GM12878 (cell line): ENCODE measurements around the gene COL4A2. TPM values are rescaled to one million over a fixed set of nuclear protein-coding genes. Genes with fewer than 3 reads are reported as not detected.

Experiments
- ATAC-seq: fragments of 200-7000 bp; cut with Tn5 transposase; 3 replicates; pipeline ENCODE4 v1.9.1; 2020; ENCODE audit warnings: mild to moderate bottlenecking, moderate library complexity
- BruUV-seq: library from RNA; stranded (reverse); fragments of 400-500 nt; replicated peaks from 2 replicates; lab custom pipeline; 2021; lab: Mats Ljungman, UMichigan
- CTCF ChIA-PET: fragments of 300-600 bp; sonication (Branson Sonifier 250); formaldehyde crosslinking; extraction: SDS; loops from one replicate; lab custom pipeline; 2021; ENCODE audit warnings: inconsistent platforms; lab: Yijun Ruan, JAX
- POLR2A ChIA-PET: fragments of 350-600 bp; formaldehyde crosslinking; extraction: SDS; loops from one replicate; lab custom pipeline; 2021; ENCODE audit warnings: inconsistent platforms; lab: Charles Lee
- RAD21 ChIA-PET: fragments of 300-600 bp; sonication (Branson Sonifier 250); formaldehyde crosslinking; loops from one replicate; lab custom pipeline; 2023; ENCODE audit warnings: antibody characterized with exemption; ENCODE audit not compliant: unreplicated experiment; lab: Charles Lee
- SMC1A ChIA-PET: fragments of 300-600 bp; sonication (Branson Sonifier 250); formaldehyde crosslinking; loops from one replicate; lab custom pipeline; 2023; ENCODE audit not compliant: unreplicated experiment, uncharacterized antibody; lab: Charles Lee
- DNase-seq: peaks from one replicate; pipeline ENCODE4 v3.0.0-alpha.2; 2011; ENCODE audit warnings: low read depth, low spot score
- FAIRE-seq: peaks from 3 replicates; lab custom pipeline; 2011; peaks lifted over from hg19 to GRCh38; lab: Jason Lieb, UNC
- H2AFZ ChIP-seq: 2 replicates; pipeline ENCODE4 v1.6.0; 2011; ENCODE audit warnings: low read depth, low read length, control low read depth; ENCODE audit not compliant: control insufficient read depth
- H3K27ac ChIP-seq: 2 replicates; pipeline ENCODE4 v1.5.1; 2011; ENCODE audit warnings: control low read depth; ENCODE audit not compliant: control insufficient read depth, insufficient read depth
- H3K27me3 ChIP-seq, 2 experiments: replicated peaks in 1 of 2; 2 replicates each; pipeline versions ENCODE4 v1.6.0 to v1.6.1; 2011; ENCODE audit warnings: low read length in 1 of 2; ENCODE audit not compliant: control insufficient read depth in 2 of 2, insufficient read depth in 2 of 2
- H3K36me3 ChIP-seq, 2 experiments: 2 replicates each; pipeline ENCODE4 v1.5.1; 2011; ENCODE audit warnings: low read length in 1 of 2; ENCODE audit not compliant: control insufficient read depth in 2 of 2, insufficient read depth in 2 of 2
- H3K4me1 ChIP-seq: 2 replicates; pipeline ENCODE4 v1.6.1; 2011; ENCODE audit warnings: mild to moderate bottlenecking, low read length, moderate library complexity, mixed read lengths; ENCODE audit not compliant: control insufficient read depth, insufficient read depth
- H3K4me2 ChIP-seq: 2 replicates; pipeline ENCODE4 v1.6.0; 2011; ENCODE audit warnings: control low read depth; ENCODE audit not compliant: control insufficient read depth, insufficient read depth
- H3K4me3 ChIP-seq: fragments of 200-600 bp; sonication (generic); 2 replicates; pipeline ENCODE4 v1.5.1; 2016
- H3K79me2 ChIP-seq: 2 replicates; pipeline ENCODE4 v1.6.0; 2011; ENCODE audit warnings: low read length; ENCODE audit not compliant: control insufficient read depth, insufficient read depth
- H3K9ac ChIP-seq: 2 replicates; pipeline ENCODE4 v1.8.0; 2011; ENCODE audit warnings: low read length, control low read depth, mixed read lengths; ENCODE audit not compliant: control insufficient read depth, insufficient read depth
- H3K9me3 ChIP-seq: replicated peaks from 3 replicates; pipeline ENCODE4 v1.5.1; 2011; ENCODE audit warnings: mild to moderate bottlenecking, low read length; ENCODE audit not compliant: control insufficient read depth, insufficient read depth
- H4K20me1 ChIP-seq: 2 replicates; pipeline ENCODE4 v1.6.0; 2011; ENCODE audit not compliant: control insufficient read depth, insufficient read depth
- ASH2L ChIP-seq: fragments of 300-600, 200-600 bp; sonication (generic); IDR thresholded peaks from 2 replicates; pipeline ENCODE4 v1.6.1; 2017; ENCODE audit warnings: low read depth, mild to moderate bottlenecking, borderline replicate concordance
- BACH1 ChIP-seq: fragments of 450-650 bp; IDR thresholded peaks from 2 replicates; pipeline ENCODE4 v1.6.1; 2017; ENCODE audit warnings: mild to moderate bottlenecking, borderline replicate concordance
- E4F1 ChIP-seq: fragments of 450-650 bp; IDR thresholded peaks from 2 replicates; pipeline ENCODE4 v1.6.1; 2018; ENCODE audit warnings: borderline replicate concordance, mild to moderate bottlenecking; ENCODE audit not compliant: partially characterized antibody
- MTA2 ChIP-seq: fragments of 450-650 bp; IDR thresholded peaks from 2 replicates; pipeline ENCODE4 v1.6.1; 2016; ENCODE audit warnings: low read depth, mild to moderate bottlenecking, moderate library complexity
- NR2C2 ChIP-seq: IDR thresholded peaks from 2 replicates; pipeline ENCODE4 v1.6.1; 2011; ENCODE audit warnings: borderline replicate concordance, low read depth; ENCODE audit not compliant: control insufficient read depth, insufficient read length
- RUNX3 ChIP-seq: IDR thresholded peaks from 2 replicates; pipeline ENCODE4 v1.6.1; 2012; ENCODE audit warnings: low read length, inconsistent platforms
- ZNF207 ChIP-seq: fragments of 450-650 bp; IDR thresholded peaks from 2 replicates; pipeline ENCODE4 v1.6.1; 2014; ENCODE audit warnings: antibody characterized with exemption, mild to moderate bottlenecking, borderline replicate concordance
- ZNF384 ChIP-seq: IDR thresholded peaks from 2 replicates; pipeline ENCODE4 v1.6.1; 2012; ENCODE audit warnings: low read depth, mild to moderate bottlenecking, low read length, improper control_type of control experiment, borderline replicate concordance
- WGBS: methylation state at CpG from one replicate; pipeline ENCODE4 v1.1.6; 2016; ENCODE audit warnings: low lambda C conversion rate; ENCODE audit not compliant: insufficient replicate concordance, insufficient coverage; ENCODE audit errors: missing lambda C conversion rate; 5-methylcytosine and 5-hydroxymethylcytosine counted together
- in situ Hi-C: fragments of 300-500 bp; cut with MboI; formaldehyde crosslinking; loops from 9 replicates; pipeline ENCODE4 v1.14.3; 2018; ENCODE audit warnings: mixed read lengths
- intact Hi-C: fragments of 100-400 bp; cut with micrococcal nuclease; formaldehyde crosslinking; loops from one replicate; pipeline ENCODE4 v1.14.2; 2022; ENCODE audit not compliant: unreplicated experiment
- polyA plus RNA-seq, 11 experiments: library from polyadenylated mRNA; depleted of rRNA in 4 of 11; unstranded in 6 of 11; stranded (reverse) in 5 of 11; fragments of >200 nt; fragmentation: Nextera tagmentation in 4 of 11; fragmentation: Illumina TruSeq in 1 of 11; extraction: Ambion mirVana in 4 of 11; extraction: Trizol in 1 of 11; gene quantifications; 1 replicate in 1 of 11; 2 replicates in 10 of 11; pipeline versions ENCODE4 v1.2.1 to v1.2.3, GENCODE V29; 2011 to 2016; ENCODE audit warnings: inconsistent platforms in 2 of 11, missing spikeins in 2 of 11, low read depth in 1 of 11
- total RNA-seq, 4 experiments: library from RNA; depleted of rRNA in 3 of 4; stranded (reverse); fragments of >200 nt in 3 of 4; fragmentation: Illumina TruSeq in 1 of 4; extraction: Trizol in 1 of 4; gene quantifications; 2 replicates each; pipeline versions ENCODE4 v1.2.1 to v1.2.3, GENCODE V29; 2013 to 2021
- TF ChIP-seq, protein P1 (sequence below): IDR thresholded peaks from 2 replicates; pipeline ENCODE4 v1.6.1; 2012; ENCODE audit warnings: improper control_type of control experiment, low read depth, low read length; ENCODE audit not compliant: insufficient replicate concordance
- TF ChIP-seq, protein P2 (sequence below): IDR thresholded peaks from 2 replicates; pipeline ENCODE4 v1.6.1; 2011; ENCODE audit warnings: low read depth, low read length, improper control_type of control experiment, borderline replicate concordance

The COL4A2 gene
- total and polyA plus RNA-seq, 10 of the 15 experiments (the other 5 are each of a cell fraction or from before 2014, with no cell fraction given): 0.16 to 1.6 (median 0.62) TPM; not detected in 3

GRCh38 chr13:110506859-110507566, 199.9 kb downstream of the COL4A2 start:
- no peak overlapping the region for H3K4me2 ChIP-seq
- no peaks in the 10 kb centered on the region for H4K20me1 ChIP-seq
- no peaks in the 10 kb centered on the region; the same call in 1 of the 2 replicates for H3K4me1 ChIP-seq
- no peaks in the 10 kb centered on the region for H3K36me3 ChIP-seq
- SMC1A ChIA-PET: no interaction called here
- 61% methylated on average over 17 of the region's 17 CpGs for WGBS
- intact Hi-C loops (no loop called here), in situ Hi-C loops (no loop called here)
- no peak overlapping the region for H2AFZ ChIP-seq
- ATAC-seq (no peak), DNase-seq (no peak), FAIRE-seq (no peak)
- H3K27me3 ChIP-seq: no peaks in the 10 kb centered on the region; a peak in 1 of 4 replicates
- no peaks in the 10 kb centered on the region for H3K9me3 ChIP-seq
- POLR2A ChIA-PET: no interaction called here
- no peak overlapping the region for H3K9ac ChIP-seq
- TF ChIP-seq ASH2L (no peak), ZNF384 (no peak), NR2C2 (no peak), MTA2 (no peak), BACH1 (no peak), E4F1 (no peak), ZNF207 (no peak), RUNX3 (no peak)
- TF ChIP-seq, protein P1, sequence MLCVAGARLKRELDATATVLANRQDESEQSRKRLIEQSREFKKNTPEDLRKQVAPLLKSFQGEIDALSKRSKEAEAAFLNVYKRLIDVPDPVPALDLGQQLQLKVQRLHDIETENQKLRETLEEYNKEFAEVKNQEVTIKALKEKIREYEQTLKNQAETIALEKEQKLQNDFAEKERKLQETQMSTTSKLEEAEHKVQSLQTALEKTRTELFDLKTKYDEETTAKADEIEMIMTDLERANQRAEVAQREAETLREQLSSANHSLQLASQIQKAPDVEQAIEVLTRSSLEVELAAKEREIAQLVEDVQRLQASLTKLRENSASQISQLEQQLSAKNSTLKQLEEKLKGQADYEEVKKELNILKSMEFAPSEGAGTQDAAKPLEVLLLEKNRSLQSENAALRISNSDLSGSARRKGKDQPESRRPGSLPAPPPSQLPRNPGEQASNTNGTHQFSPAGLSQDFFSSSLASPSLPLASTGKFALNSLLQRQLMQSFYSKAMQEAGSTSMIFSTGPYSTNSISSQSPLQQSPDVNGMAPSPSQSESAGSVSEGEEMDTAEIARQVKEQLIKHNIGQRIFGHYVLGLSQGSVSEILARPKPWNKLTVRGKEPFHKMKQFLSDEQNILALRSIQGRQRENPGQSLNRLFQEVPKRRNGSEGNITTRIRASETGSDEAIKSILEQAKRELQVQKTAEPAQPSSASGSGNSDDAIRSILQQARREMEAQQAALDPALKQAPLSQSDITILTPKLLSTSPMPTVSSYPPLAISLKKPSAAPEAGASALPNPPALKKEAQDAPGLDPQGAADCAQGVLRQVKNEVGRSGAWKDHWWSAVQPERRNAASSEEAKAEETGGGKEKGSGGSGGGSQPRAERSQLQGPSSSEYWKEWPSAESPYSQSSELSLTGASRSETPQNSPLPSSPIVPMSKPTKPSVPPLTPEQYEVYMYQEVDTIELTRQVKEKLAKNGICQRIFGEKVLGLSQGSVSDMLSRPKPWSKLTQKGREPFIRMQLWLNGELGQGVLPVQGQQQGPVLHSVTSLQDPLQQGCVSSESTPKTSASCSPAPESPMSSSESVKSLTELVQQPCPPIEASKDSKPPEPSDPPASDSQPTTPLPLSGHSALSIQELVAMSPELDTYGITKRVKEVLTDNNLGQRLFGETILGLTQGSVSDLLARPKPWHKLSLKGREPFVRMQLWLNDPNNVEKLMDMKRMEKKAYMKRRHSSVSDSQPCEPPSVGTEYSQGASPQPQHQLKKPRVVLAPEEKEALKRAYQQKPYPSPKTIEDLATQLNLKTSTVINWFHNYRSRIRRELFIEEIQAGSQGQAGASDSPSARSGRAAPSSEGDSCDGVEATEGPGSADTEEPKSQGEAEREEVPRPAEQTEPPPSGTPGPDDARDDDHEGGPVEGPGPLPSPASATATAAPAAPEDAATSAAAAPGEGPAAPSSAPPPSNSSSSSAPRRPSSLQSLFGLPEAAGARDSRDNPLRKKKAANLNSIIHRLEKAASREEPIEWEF: no peak
- TF ChIP-seq, protein P2, sequence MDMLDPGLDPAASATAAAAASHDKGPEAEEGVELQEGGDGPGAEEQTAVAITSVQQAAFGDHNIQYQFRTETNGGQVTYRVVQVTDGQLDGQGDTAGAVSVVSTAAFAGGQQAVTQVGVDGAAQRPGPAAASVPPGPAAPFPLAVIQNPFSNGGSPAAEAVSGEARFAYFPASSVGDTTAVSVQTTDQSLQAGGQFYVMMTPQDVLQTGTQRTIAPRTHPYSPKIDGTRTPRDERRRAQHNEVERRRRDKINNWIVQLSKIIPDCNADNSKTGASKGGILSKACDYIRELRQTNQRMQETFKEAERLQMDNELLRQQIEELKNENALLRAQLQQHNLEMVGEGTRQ: no peak
- BruUV-seq: no TSS peak
- RAD21 ChIA-PET: no interaction called here
- no peaks in the 10 kb centered on the region for H3K79me2 ChIP-seq
- CTCF ChIA-PET: interaction anchor here (0.6 to 1.6 kb wide), 2 partner anchors 51 to 150 kb away, joined by 3 to 7 read pairs; no protein-coding TSS in a partner anchor
- no peak overlapping the region for H3K4me3 ChIP-seq
- H3K27ac ChIP-seq: no peak overlapping the region
